HFFc6 (cell line): Measurements from ENCODE around the gene PDIA4. TPM values are rescaled to one million over a fixed set of nuclear protein-coding genes. Genes with fewer than 3 reads are reported as not detected.

Experiments
- DNase-seq: peaks from one replicate; pipeline ENCODE4 v3.0.0-alpha.2; 2018
- H3K27ac Mint-ChIP-seq: 2 replicates; pipeline ENCODE4 v1.8.0; 2020; ENCODE audit warnings: mild to moderate bottlenecking, mixed read lengths
- H3K27me3 Mint-ChIP-seq: 2 replicates; pipeline ENCODE4 v1.8.0; 2021; ENCODE audit warnings: mild to moderate bottlenecking, moderate library complexity, mixed read lengths; ENCODE audit not compliant: insufficient read depth
- H3K36me3 Mint-ChIP-seq: 2 replicates; pipeline ENCODE4 v1.8.0; 2021; ENCODE audit warnings: low read depth, mixed read lengths
- H3K4me1 Mint-ChIP-seq: 2 replicates; pipeline ENCODE4 v1.8.0; 2020; ENCODE audit warnings: low read depth, mixed read lengths
- H3K4me3 Mint-ChIP-seq: 2 replicates; pipeline ENCODE4 v1.8.0; 2020; ENCODE audit warnings: mild to moderate bottlenecking, moderate library complexity, mixed read lengths
- H3K9me3 Mint-ChIP-seq: 2 replicates; pipeline ENCODE4 v1.8.0; 2020; ENCODE audit warnings: mild to moderate bottlenecking, mixed read lengths
- CTCF ChIP-seq: fragments of 200-600 bp; sonication (generic); IDR thresholded peaks from 2 replicates; pipeline ENCODE4 v1.5.0; 2021; ENCODE audit warnings: antibody characterized with exemption, mild to moderate bottlenecking
- total RNA-seq, 6 experiments: library from RNA; stranded (reverse); fragmentation: NEBNext Ultra II Directional; extraction: Animal tissue kit (Norgen Biotek cat#: 25700); gene quantifications; 2 replicates in 1 of 6; 3 replicates in 5 of 6; pipeline ENCODE4 v1.2.3, GENCODE V29; 2021

PDIA4 gene
- total RNA-seq, 6 experiments from 2014 or later, result 185 to 210 (median 200) TPM

DNA sequence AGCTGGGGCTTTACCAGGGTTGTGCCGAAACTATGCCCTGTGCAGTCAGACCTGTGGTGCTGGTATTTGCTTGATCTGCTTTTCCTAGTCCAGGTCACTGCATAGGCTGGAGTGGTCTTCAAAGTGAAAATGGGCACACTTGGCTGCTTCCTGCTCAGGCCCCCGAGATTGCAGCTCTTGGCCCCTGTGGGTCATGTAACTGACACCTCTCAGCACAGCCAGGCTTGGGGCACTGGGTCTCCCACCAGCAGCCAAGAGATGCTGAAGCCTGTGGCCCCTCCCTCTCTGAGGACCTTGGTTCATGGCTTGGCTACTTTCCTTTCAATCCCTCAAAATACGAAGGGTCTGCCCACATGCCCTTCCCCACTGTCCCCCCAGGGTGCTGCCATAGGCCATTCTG is 33.7 kb downstream of the PDIA4 start:
- no peak for TF ChIP-seq CTCF
- Mint-ChIP-seq H3K27ac (no peak overlapping the region), H3K27me3 (no peaks in the 10 kb centered on the region), H3K4me1 (no peaks in the 10 kb centered on the region), H3K9me3 (no peaks in the 10 kb centered on the region), H3K4me3 (no peak overlapping the region), H3K36me3 (no peaks in the 10 kb centered on the region)
- no peak for DNase-seq

- Mint-ChIP-seq H3K9me3 (no peaks in the 10 kb centered on the region), H3K36me3 (no peaks in the 10 kb centered on the region), H3K4me3 (no peak overlapping the region), H3K27me3 (no peaks in the 10 kb centered on the region), H3K4me1 (peaks cover 9% of the 10 kb centered on the region), H3K27ac (no peak overlapping the region)
- TF ChIP-seq CTCF, result no peak
- DNase-seq, result no peak
Observed at GRCh38 chr7:148993193-148993592, 35.1 kb downstream of the PDIA4 start.

DNA sequence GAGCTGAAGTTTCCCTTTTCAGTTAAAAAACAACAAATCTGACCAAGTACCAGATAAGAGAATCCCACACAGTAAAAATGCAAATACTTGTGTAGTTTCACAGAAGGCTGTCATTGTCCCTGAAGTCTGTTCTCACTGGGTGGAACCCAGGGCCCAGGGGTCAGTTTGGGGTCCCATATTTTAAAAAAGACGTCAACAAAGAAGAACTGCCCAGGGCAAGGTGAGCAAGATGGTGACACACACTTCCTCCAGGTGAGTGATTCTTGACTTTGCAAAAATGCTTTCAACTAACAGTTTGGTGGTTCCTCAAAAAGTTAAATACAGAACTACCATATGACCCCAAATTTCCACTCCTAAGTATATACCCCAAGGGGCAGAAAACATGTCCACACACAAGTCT is 36.8 kb downstream of the PDIA4 start:
- H3K4me3 Mint-ChIP-seq, result no peak overlapping the region
- H3K9me3 Mint-ChIP-seq, result no peaks in the 10 kb centered on the region
- TF ChIP-seq CTCF, result no peak
- H3K36me3 Mint-ChIP-seq, result no peaks in the 10 kb centered on the region
- H3K4me1 Mint-ChIP-seq, result peaks cover 18% of the 10 kb centered on the region
- no peak overlapping the region for H3K27ac Mint-ChIP-seq
- DNase-seq, result no peak
- H3K27me3 Mint-ChIP-seq, result no peaks in the 10 kb centered on the region

GRCh38 chr7:148987751-148988512 is 40.4 kb downstream of the PDIA4 start:
- Mint-ChIP-seq H3K4me1 (peaks cover 37% of the 10 kb centered on the region), H3K9me3 (no peaks in the 10 kb centered on the region), H3K27ac (peak overlapping the region; percentile 88), H3K36me3 (no peaks in the 10 kb centered on the region), H3K4me3 (peak overlapping the region; percentile 95), H3K27me3 (peaks cover 6% of the 10 kb centered on the region)
- peak; percentile 33 for DNase-seq
- no peak for TF ChIP-seq CTCF

DNA sequence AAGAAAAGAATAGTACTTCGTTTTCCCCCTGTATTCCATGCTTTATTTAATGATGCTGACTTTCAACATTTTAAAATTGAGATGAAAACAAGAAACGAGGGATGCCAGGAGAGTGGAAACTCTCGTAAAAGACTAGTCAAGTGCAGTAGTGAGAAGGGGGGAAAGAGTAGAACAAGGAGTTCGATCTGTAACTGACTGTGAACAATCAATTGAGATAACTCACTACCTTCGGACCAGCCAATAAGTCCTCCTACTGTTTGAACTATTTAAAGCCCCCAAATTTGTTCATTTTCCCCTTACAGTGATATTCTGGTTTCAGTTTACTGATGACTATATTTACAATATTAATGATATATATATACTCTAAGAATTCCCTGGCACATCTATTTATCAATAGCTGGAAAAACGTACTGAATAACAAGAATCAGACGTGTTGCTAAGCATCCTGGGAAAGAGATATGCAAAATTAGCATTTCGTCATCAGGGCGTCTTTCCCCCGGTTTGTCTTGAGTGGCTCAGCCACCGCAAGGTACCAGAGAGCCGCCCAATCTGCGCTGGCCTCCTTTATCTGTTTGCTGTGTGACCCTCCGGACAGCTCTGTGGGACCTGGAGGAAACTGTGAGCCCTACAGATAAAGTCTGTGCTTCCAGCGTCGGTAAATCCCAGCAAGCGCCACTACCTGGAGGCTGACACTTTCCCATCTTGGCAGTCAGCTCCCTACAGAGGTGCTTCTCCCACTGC is 41.1 kb downstream of the PDIA4 start:
- Mint-ChIP-seq H3K4me3 (peak overlapping the region; percentile 95), H3K27me3 (peaks cover 6% of the 10 kb centered on the region), H3K27ac (peak overlapping the region; percentile 88), H3K4me1 (peaks cover 37% of the 10 kb centered on the region), H3K9me3 (no peaks in the 10 kb centered on the region), H3K36me3 (no peaks in the 10 kb centered on the region)
- peak; percentile 85 for DNase-seq
- no peak for TF ChIP-seq CTCF
